Frontal cortex (tissue), 4 donors: ENCODE data around the gene ZFP1. TPM values are rescaled to one million over a fixed set of nuclear protein-coding genes. Genes with fewer than 3 reads are reported as not detected.
"Not testable (repeated sequence)": the region's sequence is repeated elsewhere in the genome, so short reads cannot be mapped to it uniquely, and the experiment has no call there.

ENCODE experiments used
- DNase-seq, 2 donors: peaks; one replicate each; pipeline ENCODE4 v3.0.0; 2012; ENCODE audit warnings: low spot score in 2 of 2
- FAIRE-seq: peaks from 2 replicates; lab custom pipeline; 2012; peaks lifted over from hg19 to GRCh38; lab: Jason Lieb, UNC
- total RNA-seq: library from RNA; depleted of rRNA; stranded (reverse); fragments of >200 nt; gene quantifications from one replicate; pipeline ENCODE4 v1.2.3, GENCODE V29; 2014
- donor health status: control.
- donor health status: control.
- donor health status: control.

The ZFP1 gene
- total RNA-seq, 1 donor from 2014 or later, result 66.9 TPM

- no peak for DNase-seq
- FAIRE-seq, result no peak
These were observed 35.4 kb upstream of the ZFP1 start for GRCh38 chr16:75112734-75113491.

- DNase-seq (no peak), FAIRE-seq (no peak)
These were observed 34.7 kb upstream of the ZFP1 start for GRCh38 chr16:75113541-75114121.

- FAIRE-seq (no peak), DNase-seq (no peak)
These were observed 34.0 kb upstream of the ZFP1 start for GRCh38 chr16:75114179-75114945.

GRCh38 chr16:75114946-75115825 lies 33.1 kb upstream of the ZFP1 start:
- no peak for DNase-seq
- FAIRE-seq, result no peak

GRCh38 chr16:75116081-75116910 lies 32.0 kb upstream of the ZFP1 start, which contains the start of gene LDHD:
Gene LDHD, minus strand, starts transcription at chr16:75116780. Its CDS starts 60 bp downstream, at chr16:75116720.
- FAIRE-seq, result no peak

GRCh38 chr16:75116911-75117245 lies 31.4 kb upstream of the ZFP1 start:
- FAIRE-seq (no peak), DNase-seq (no peak)

More at GRCh38 chr16:75116081-75116910, 32.0 kb upstream of the ZFP1 start, which contains the start of gene LDHD:
- peak; percentile 80 to 91 for DNase-seq

GRCh38 chr16:75118943-75119539 lies 29.3 kb upstream of the ZFP1 start:
- DNase-seq (no peak), FAIRE-seq (no peak)

GRCh38 chr16:75120253-75120652 lies 28.1 kb upstream of the ZFP1 start:
- FAIRE-seq (no peak), DNase-seq (no peak)

GRCh38 chr16:75121949-75122568 lies 26.3 kb upstream of the ZFP1 start:
- FAIRE-seq (no peak), DNase-seq (no peak)

- DNase-seq, result no peak
- no peak for FAIRE-seq
These were observed 25.7 kb upstream of the ZFP1 start for GRCh38 chr16:75122609-75123008.

GRCh38 chr16:75127713-75128415 lies 20.5 kb upstream of the ZFP1 start:
- FAIRE-seq (no peak), DNase-seq (no peak)

- DNase-seq, FAIRE-seq: not testable (repeated sequence)
These were observed 18.7 kb upstream of the ZFP1 start for GRCh38 chr16:75129421-75130149.

- DNase-seq (no peak), FAIRE-seq (no peak)
These were observed 18.1 kb upstream of the ZFP1 start for GRCh38 chr16:75130150-75130771.

GRCh38 chr16:75131081-75131480 lies 17.2 kb upstream of the ZFP1 start:
- FAIRE-seq (no peak), DNase-seq (no peak)

- FAIRE-seq (no peak), DNase-seq (no peak)
These were observed 10.1 kb upstream of the ZFP1 start for GRCh38 chr16:75138233-75138632.

GRCh38 chr16:75138636-75139035 lies 9.7 kb upstream of the ZFP1 start:
- DNase-seq, result no peak

More at GRCh38 chr16:75138636-75139035, 9.7 kb upstream of the ZFP1 start:
- FAIRE-seq, result no peak
